Suprapubic skin (tissue), 3 donors: Measurements from ENCODE around the gene ZBTB5.

ENCODE experiments used
- POLR2AphosphoS5 ChIP-seq, 3 donors: sonication (generic); formaldehyde crosslinking; IDR thresholded peaks; one replicate each; pipeline ENCODE4 v1.6.1; 2017; ENCODE audit warnings: antibody characterized with exemption in 3 of 3
- TF ChIP-seq, protein P1 (sequence below), 2 donors: fragments of 200-600 bp in 1 of 2; fragments of 450-650 bp in 1 of 2; sonication (generic) in 1 of 2; IDR thresholded peaks; one replicate each; pipeline ENCODE4 v1.5.1; 2016 to 2019; ENCODE audit warnings: antibody characterized with exemption in 2 of 2, mild to moderate bottlenecking in 1 of 2, moderate library complexity in 1 of 2

DNA sequence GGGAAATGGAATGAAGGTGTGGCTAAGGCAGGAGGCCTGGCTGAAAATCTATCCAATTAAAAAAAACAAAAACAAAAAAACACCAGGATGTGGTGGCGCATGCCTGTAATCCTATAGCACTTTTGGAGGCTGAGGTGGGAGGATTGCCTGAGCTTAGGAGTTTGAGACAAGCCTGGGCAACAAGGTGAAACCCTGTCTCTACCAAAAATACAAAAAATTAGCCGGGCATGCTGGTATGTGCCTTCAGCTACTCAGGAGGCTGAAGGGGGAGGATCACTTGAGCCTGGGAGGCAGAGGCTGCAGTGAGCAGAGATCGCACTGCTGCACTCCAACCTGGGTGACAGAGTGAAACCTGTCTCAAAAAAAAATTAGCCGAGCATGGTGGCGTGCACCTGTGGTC, 21.7 kb downstream of the ZBTB5 start:
- TF ChIP-seq, protein P1, sequence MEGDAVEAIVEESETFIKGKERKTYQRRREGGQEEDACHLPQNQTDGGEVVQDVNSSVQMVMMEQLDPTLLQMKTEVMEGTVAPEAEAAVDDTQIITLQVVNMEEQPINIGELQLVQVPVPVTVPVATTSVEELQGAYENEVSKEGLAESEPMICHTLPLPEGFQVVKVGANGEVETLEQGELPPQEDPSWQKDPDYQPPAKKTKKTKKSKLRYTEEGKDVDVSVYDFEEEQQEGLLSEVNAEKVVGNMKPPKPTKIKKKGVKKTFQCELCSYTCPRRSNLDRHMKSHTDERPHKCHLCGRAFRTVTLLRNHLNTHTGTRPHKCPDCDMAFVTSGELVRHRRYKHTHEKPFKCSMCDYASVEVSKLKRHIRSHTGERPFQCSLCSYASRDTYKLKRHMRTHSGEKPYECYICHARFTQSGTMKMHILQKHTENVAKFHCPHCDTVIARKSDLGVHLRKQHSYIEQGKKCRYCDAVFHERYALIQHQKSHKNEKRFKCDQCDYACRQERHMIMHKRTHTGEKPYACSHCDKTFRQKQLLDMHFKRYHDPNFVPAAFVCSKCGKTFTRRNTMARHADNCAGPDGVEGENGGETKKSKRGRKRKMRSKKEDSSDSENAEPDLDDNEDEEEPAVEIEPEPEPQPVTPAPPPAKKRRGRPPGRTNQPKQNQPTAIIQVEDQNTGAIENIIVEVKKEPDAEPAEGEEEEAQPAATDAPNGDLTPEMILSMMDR (IDR thresholded peaks at IDR 0.05): no peak
- no peak for TF ChIP-seq POLR2AphosphoS5 (IDR thresholded peaks at IDR 0.05)
